Lung (tissue), 12 donors: Measurements from ENCODE around the gene PSMG1. TPM values are rescaled to one million over a fixed set of nuclear protein-coding genes. Genes with fewer than 3 reads are reported as not detected.

Experiments used
- ATAC-seq: fragments of 200-7000 bp; cut with Tn5 transposase; one replicate; pipeline ENCODE4 v1.9.1; 2020; ENCODE audit warnings: moderate number of reproducible peaks; ENCODE audit not compliant: insufficient read depth, low FRiP score
- DNase-seq, 3 donors: peaks; one replicate each; pipeline ENCODE4 v3.0.0-alpha.2; 2013 to 2017
- H3K27ac ChIP-seq, 2 donors: one replicate each; pipeline ENCODE4 v1.5.1; 2013; ENCODE audit warnings: mild to moderate bottlenecking in 2 of 2, moderate library complexity in 2 of 2, control low read depth in 1 of 2, inconsistent platforms in 1 of 2, low read depth in 1 of 2, low read length in 1 of 2
- H3K27me3 ChIP-seq, 3 donors: one replicate each; pipeline ENCODE4 v1.5.1; 2013; ENCODE audit warnings: low read length in 2 of 3; ENCODE audit not compliant: control insufficient read depth in 3 of 3, insufficient read depth in 3 of 3
- H3K36me3 ChIP-seq, 4 donors: one replicate each; pipeline ENCODE4 v1.5.1; 2013; ENCODE audit warnings: low read length in 4 of 4, mild to moderate bottlenecking in 1 of 4, moderate library complexity in 1 of 4; ENCODE audit not compliant: control insufficient read depth in 4 of 4, insufficient read depth in 4 of 4
- H3K4me1 ChIP-seq, 5 donors: one replicate each; pipeline ENCODE4 v1.5.1; 2013; ENCODE audit warnings: low read length in 5 of 5, mild to moderate bottlenecking in 2 of 5, moderate library complexity in 1 of 5; ENCODE audit not compliant: control insufficient read depth in 5 of 5, insufficient read depth in 5 of 5
- H3K4me3 ChIP-seq: one replicate; pipeline ENCODE4 v1.5.1; 2013; ENCODE audit warnings: mild to moderate bottlenecking, control low read depth, moderate library complexity
- H3K9ac ChIP-seq, 2 donors: one replicate each; pipeline ENCODE4 v1.5.1; 2013; ENCODE audit warnings: low read length in 2 of 2, control low read depth in 1 of 2; ENCODE audit not compliant: insufficient read depth in 1 of 2
- H3K9me3 ChIP-seq, 4 donors: one replicate each; pipeline ENCODE4 v1.5.1; 2013; ENCODE audit warnings: low read length in 3 of 4, mild to moderate bottlenecking in 1 of 4, moderate library complexity in 1 of 4; ENCODE audit not compliant: control insufficient read depth in 4 of 4, insufficient read depth in 3 of 4
- WGBS, 2 donors: extraction: QIAGEN DNeasy Blood & Tissue Kit; methylation state at CpG; one replicate each; pipeline ENCODE4 v1.1.7; 2013; 5-methylcytosine and 5-hydroxymethylcytosine counted together
- polyA plus RNA-seq, 2 donors: library from polyadenylated mRNA; stranded (reverse); fragments of 200-250 nt; gene quantifications; one replicate each; pipeline ENCODE4 v1.2.1, GENCODE V29; 2013
- total RNA-seq, 2 donors: library from RNA; depleted of rRNA in 1 of 2; stranded (reverse); fragments of >200 nt in 1 of 2; gene quantifications; one replicate each; pipeline ENCODE4 v1.2.1, GENCODE V29; 2014 to 2021
- TF ChIP-seq, protein P1 (sequence below): IDR thresholded peaks from 2 replicates; pipeline ENCODE4 v1.5.1; 2012; ENCODE audit warnings: mild to moderate bottlenecking; ENCODE audit errors: control extremely low read depth, extremely low read depth
- donor health status: control.
- donor health status: control.
- donor health status: Bipolar disorder and iron deficiency.
- donor health status: healthy.
- donor health status: DM: yes; HTN: yes; CAD: no.

Gene PSMG1
- total and polyA plus RNA-seq, 4 donors = 17.9 to 62.0 (median 34.5) TPM

DNA sequence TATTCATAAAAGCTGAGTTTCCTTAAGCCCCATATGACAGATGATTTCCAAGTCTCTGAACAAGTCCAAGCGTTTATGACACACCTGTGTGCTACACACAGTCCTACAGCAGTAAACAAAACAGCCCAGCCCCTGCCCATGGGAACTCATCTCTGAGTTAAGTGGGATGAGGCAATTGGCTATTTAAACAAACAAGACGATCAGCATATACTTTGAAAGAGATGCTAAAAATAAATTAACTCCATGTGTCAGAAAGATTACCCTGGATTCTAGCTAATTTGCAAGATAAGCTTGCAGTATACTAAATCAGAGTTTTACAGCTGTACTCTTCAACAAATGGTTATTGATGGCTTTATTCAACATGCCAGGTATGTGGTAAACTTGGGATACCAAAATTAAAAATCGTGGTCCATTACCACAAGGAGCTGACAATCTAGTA is 7.0 kb downstream of the PSMG1 start:
- TF ChIP-seq, protein P1, sequence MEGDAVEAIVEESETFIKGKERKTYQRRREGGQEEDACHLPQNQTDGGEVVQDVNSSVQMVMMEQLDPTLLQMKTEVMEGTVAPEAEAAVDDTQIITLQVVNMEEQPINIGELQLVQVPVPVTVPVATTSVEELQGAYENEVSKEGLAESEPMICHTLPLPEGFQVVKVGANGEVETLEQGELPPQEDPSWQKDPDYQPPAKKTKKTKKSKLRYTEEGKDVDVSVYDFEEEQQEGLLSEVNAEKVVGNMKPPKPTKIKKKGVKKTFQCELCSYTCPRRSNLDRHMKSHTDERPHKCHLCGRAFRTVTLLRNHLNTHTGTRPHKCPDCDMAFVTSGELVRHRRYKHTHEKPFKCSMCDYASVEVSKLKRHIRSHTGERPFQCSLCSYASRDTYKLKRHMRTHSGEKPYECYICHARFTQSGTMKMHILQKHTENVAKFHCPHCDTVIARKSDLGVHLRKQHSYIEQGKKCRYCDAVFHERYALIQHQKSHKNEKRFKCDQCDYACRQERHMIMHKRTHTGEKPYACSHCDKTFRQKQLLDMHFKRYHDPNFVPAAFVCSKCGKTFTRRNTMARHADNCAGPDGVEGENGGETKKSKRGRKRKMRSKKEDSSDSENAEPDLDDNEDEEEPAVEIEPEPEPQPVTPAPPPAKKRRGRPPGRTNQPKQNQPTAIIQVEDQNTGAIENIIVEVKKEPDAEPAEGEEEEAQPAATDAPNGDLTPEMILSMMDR = no peak

DNA sequence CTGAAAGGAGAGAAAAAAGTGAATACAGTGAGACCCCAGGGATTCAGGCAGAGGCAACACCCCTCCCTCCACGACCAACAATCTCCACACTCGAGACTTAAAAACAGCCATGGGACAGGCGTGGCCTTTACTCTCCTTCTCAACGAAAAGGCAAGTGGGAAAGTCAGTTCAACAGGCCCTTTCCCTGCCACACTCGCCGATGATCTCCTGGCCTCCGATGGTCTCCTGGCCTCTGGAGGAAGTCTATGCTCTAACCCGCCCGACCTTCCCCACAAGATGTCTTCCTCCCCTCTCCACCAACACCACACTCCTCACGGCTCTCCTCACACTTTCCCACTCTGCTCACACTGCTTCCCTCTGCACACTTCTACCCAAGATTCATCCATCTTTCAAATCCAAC is 7.6 kb downstream of the PSMG1 start:
- H3K9me3 ChIP-seq = peaks cover 0 to 2% (median 0%) of the 10 kb centered on the region in 4 donors
- DNase-seq (no peak), ATAC-seq (no peak)
- TF ChIP-seq, protein P1 = no peak
- no peak overlapping the region for H3K27ac ChIP-seq
- 85% methylated on average over 10 of the region's 10 CpGs for WGBS, 2 donors
- H3K27me3 ChIP-seq = no peaks in the 10 kb centered on the region
- no peak overlapping the region for H3K4me3 ChIP-seq
- no peak overlapping the region for H3K9ac ChIP-seq
- H3K4me1 ChIP-seq = no peaks in the 10 kb centered on the region
- peaks cover 2 to 20% (median 10%) of the 10 kb centered on the region in 4 donors for H3K36me3 ChIP-seq

More for the DNA sequence above, 7.0 kb downstream of the PSMG1 start:
- Histone ChIP-seq H3K4me1 (peaks cover 0 to 1% (median 0%) of the 10 kb centered on the region in 5 donors), H3K27ac (no peak overlapping the region), H3K4me3 (no peak overlapping the region), H3K9ac (no peak overlapping the region), H3K27me3 (no peaks in the 10 kb centered on the region), H3K36me3 (peaks cover 2 to 15% (median 9%) of the 10 kb centered on the region in 4 donors), H3K9me3 (no peaks in the 10 kb centered on the region)
- WGBS, 2 donors = 34 to 41% methylated on average over 3 of the region's 3 CpGs
- DNase-seq (no peak), ATAC-seq (no peak)

DNA sequence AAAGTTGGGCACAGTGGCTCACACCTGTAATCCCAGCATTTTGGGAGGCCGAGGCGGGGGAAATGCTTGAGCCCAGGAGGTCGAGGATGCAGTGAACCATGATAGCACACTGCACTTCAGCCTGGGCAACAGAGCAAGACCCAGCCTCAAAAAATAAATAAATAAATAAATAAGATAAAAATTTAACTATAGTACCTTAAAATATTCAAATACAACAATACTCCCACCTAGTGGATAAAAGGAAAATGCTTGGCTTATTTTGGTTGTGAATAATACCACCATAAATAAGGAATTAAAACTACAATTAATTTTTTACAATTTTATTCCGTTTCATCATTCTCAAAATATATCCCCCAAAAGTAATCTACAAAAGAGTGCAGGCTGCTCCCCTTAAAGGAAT is 8.1 kb downstream of the PSMG1 start:
- H3K9ac ChIP-seq = no peak overlapping the region
- DNase-seq (peak in 2 of 3 donors; percentile 49 to 57), ATAC-seq (no peak)
- 88 to 91% methylated on average over 4 of the region's 4 CpGs for WGBS, 2 donors
- peaks cover 2 to 20% (median 10%) of the 10 kb centered on the region in 4 donors for H3K36me3 ChIP-seq
- H3K9me3 ChIP-seq = peaks cover 0 to 2% (median 0%) of the 10 kb centered on the region in 4 donors
- no peaks in the 10 kb centered on the region for H3K27me3 ChIP-seq
- H3K4me3 ChIP-seq = no peak overlapping the region
- H3K4me1 ChIP-seq = no peaks in the 10 kb centered on the region
- no peak overlapping the region for H3K27ac ChIP-seq
- TF ChIP-seq, protein P1 = no peak
